NCI-H526 treated with DMSO at 0.1 percent for 48 hours (cell line): ENCODE data around the gene TRIM38.
"Not testable (repeated sequence)": the region's sequence is repeated elsewhere in the genome, so short reads cannot be mapped to it uniquely, and the experiment has no call there.

ENCODE experiments used
- DNase-seq: peaks from one replicate; lab custom pipeline; 2025; lab: John Stamatoyannopoulos, UW

The TRIM38 gene

GRCh38 chr6:25942561-25943147 lies 19.9 kb upstream of the TRIM38 start:
- DNase-seq, result peak; percentile 18

DNA sequence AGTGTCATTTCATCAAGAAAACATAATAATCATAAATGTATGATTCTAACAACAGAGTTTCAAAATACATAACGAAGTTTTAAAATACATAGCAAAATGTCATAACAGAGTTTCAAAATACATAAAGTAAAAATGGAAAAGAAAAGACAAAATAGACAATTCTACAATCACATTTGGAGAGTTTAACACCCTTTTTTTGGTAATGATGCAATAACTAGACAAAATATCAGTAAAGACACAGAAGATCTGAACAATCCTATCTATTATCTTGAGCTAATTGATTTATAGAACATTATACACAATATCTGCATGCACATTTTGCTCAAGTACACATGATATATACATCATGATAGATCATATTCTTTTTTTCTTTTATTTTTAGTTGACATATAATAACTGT lies 18.7 kb upstream of the TRIM38 start:
- no peak for DNase-seq

GRCh38 chr6:25944688-25945574 lies 17.7 kb upstream of the TRIM38 start:
- no peak for DNase-seq

DNA sequence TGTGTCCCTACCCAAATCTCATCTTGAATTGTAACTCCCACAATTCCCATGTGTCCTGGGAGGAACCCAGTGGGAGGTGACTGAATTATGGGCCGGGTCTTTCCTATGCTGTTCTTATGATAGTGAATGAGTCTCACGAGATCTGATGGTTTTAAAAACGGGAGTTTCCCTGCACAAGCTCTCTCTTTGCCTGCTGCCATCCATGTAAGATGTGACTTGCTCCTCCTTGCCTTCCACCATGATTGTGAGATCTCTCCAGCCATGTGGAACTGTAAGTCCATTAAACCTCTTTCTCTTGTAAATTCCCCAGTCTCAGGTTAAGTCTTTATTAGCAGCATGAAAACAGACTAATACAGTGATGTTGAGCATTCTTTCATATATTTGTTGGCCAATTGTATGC lies 16.9 kb upstream of the TRIM38 start:
- DNase-seq, result not testable (repeated sequence)

DNA sequence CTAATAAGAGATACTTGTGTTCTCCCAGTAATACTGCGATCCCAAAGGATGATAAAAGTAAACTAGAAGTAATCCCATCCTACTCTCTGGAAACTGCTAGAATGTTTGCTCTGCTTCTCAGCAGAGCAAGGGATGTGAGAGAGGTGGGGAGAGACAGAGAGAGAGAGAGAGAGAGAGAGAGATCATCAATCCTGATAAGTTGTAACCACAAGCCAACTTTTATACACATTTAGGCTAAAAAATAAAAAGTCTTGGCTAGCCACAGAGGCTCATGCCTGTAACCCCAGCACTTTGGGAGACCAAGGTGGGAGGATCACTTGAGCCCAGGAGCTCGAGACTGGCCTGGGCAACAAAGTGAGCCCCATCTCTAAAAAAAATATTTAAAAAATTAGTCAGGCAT lies 16.0 kb upstream of the TRIM38 start:
- DNase-seq, result no peak

- not testable (repeated sequence) for DNase-seq
Observed at GRCh38 chr6:25947492-25947891, 15.1 kb upstream of the TRIM38 start.

GRCh38 chr6:25949695-25950094 lies 12.9 kb upstream of the TRIM38 start:
- DNase-seq, result no peak

- DNase-seq, result no peak
Observed at GRCh38 chr6:25950297-25950696, 12.3 kb upstream of the TRIM38 start.

DNA sequence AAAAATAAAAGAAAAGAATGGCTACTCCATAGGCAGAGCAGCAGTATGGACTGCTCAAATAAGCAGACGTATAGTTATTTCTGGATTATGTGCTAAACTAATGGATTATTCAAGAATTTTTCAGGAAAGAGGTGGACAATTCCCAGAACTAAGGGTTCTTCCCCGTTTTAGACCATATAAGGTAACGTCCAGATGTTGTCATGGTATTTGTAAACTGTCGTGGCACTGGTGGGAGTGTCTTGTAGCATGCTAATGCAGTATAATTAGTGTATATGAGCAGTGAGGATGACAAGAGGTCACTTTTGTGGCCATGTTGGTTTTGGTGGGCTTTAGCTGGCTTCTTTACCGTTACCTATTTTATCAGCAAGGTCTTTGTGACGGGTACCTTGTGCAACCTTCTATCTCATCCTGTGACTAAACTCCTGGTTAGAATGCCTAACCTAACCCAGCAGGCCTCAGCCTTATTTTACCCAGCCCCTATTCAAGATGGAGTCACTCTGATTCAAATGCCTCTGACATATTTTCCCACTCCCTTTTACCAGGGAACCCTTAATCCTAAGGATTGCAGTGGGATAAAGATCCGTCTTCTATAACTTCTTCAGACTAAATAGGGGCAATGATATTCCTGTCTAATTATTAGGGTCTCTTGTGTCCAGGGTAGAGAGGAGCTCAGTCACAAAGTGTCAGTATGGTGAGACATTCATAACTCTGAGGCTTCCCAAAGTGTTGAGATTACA lies 11.1 kb upstream of the TRIM38 start:
- no peak for DNase-seq

- DNase-seq, result no peak
Observed at GRCh38 chr6:25952535-25952934, 10.1 kb upstream of the TRIM38 start.

DNA sequence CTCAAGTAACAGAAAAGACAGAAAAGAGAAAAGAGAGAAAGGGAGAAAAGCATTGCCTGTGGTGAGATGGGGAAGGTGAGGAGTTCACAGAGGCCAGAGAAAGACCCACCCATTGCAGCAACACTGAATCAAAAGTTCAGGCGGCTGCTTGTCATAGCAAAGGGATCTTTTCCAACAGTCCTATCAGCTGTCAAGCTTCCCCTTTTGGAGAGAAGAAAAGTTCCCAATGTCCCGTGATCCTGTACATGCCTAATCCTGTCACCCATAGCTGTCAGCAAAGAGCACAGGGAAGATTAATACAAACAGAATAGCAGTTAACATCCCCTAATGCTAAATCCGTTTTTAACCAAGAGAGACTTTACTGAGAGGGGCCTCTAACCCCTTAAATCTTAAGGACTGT lies 8.9 kb upstream of the TRIM38 start:
- no peak for DNase-seq

DNA sequence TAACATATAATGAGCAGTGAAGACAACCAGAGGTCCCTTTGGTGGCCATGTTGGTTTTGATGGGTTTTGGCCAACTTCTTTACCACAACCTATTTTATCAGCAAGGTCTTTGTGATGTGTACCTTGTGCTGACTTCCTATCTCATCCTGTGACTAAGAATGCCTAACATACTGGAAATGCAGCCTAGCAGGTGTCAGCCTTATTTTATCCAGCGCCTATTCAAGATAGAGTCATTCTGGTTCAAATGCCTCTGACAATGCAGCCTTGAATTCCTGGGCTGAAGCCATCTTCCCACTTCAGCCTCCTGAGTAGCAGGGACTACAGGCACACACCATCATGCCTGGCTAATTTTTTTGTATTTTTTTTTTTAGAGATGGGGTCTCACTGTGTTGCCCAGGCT lies 7.8 kb upstream of the TRIM38 start:
- DNase-seq, result no peak

- DNase-seq, result no peak
Observed at GRCh38 chr6:25956226-25956625, 6.4 kb upstream of the TRIM38 start.

- no peak for DNase-seq
Observed at GRCh38 chr6:25958700-25959162, 3.9 kb upstream of the TRIM38 start.

- no peak for DNase-seq
Observed at GRCh38 chr6:25959890-25960536, 2.6 kb upstream of the TRIM38 start.

DNA sequence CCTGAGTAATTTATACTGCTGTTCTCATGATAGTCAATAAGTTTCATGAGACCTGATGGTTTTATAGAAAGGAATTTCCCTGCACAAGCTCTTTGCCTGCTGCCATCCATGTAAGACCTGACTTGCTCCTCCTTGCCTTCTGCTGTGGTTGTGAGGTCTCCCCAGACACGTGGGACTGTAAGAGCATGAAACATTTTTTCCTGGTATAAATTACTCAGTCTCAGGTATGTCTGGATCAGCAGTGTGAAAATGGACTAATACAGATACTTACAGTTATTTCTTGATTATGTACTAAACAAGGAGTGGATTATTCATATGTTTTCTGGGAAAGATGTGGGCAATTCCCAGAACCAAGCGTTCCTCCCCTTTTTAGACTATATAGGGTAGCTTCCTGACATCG lies 1.9 kb upstream of the TRIM38 start:
- no peak for DNase-seq

GRCh38 chr6:25961619-25962148 lies 918 bp upstream of the TRIM38 start:
- no peak for DNase-seq

DNA sequence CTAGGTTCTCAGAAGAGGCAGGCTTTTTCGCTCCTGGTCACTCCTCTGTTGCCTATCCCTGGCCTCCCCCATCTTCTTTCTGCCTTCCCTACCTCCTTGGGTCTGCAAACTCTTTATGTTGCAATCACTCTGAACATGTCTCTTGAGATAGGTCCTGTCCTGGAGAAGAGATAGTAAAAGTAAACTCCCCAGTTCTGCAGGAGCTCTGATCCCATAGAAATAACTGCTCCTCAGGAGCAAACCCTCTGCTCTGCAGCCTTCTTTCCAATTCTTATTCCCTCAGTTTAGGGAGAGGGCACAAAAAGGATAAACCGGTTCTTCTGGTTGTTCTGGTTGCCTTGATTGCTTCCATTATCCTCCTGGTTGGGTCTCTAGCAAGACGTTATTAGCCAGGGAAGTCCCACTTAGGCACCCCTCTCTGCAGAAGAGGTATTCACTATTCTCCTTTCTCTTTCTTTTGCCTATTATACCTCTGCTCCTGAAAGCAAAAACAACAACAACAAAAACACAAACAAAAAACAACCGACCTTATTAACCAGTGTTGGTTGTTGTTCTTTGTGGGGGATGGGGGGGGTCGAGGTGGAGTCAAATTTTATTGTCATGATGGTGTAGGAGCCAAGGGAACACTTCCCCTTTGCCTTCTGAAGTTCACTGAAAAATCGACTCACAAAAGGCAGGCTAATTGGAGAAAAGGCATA lies 973 bp downstream of the TRIM38 start:
- peak; percentile 20 for DNase-seq

GRCh38 chr6:25965058-25965457 lies 2.5 kb downstream of the TRIM38 start:
- DNase-seq, result no peak

DNA sequence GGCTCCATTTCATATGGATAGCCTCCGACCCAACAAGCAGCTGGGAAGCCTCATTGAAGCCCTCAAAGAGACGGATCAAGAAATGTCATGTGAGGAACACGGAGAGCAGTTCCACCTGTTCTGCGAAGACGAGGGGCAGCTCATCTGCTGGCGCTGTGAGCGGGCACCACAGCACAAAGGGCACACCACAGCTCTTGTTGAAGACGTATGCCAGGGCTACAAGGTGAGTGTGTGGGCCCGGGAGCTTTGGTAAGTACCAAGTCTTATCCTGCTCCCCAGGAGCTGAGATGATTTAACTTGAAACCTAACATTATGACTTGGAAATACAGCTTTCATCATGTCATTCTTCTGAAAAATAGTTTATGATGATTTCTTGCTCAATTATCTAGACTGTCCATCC lies 4.1 kb downstream of the TRIM38 start:
- DNase-seq, result no peak

DNA sequence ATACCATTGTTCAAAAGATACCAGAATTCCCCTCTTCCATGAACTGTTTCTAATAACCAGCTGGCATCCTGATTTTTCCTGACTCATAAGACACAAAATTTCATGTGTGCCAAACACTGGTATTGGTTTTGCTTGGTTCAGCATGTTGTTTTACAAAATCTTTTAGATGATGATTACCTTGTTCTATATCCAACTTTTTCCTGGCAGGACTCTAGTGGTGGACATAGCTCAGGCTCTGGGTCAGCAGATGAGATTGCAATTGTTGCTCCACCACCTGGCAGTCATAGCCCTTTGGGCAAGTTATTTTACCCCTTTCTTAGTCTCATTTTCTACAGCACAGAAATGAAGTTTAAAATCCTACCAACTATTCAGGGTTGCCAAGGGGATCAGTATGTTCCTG lies 6.2 kb downstream of the TRIM38 start:
- no peak for DNase-seq
